Left cardiac atrium (tissue), 4 donors: ENCODE measurements around the gene SHF. TPM values are rescaled to one million over a fixed set of nuclear protein-coding genes. Genes with fewer than 3 reads are reported as not detected.

Experiments used
- ATAC-seq, 2 donors: fragments of 200-7000 bp; cut with Tn5 transposase; one replicate each; pipeline ENCODE4 v1.9.1; 2020; ENCODE audit warnings: mild to moderate bottlenecking in 2 of 2, moderate library complexity in 2 of 2
- DNase-seq: peaks from one replicate; pipeline ENCODE4 v3.0.0-alpha.2; 2020
- intact Hi-C, 2 donors: fragments of 100-400 bp; cut with DNase I; formaldehyde crosslinking; loops; one replicate each; pipeline versions ENCODE4 v1.14.1 to v1.15.1; 2022 to 2023
- total RNA-seq, 2 donors: library from RNA; stranded (reverse); fragmentation: NEBNext Ultra II Directional; extraction: Animal tissue kit (Norgen Biotek cat#: 25700); gene quantifications; one replicate each; pipeline ENCODE4 v1.2.1, GENCODE V29; 2021
- donor health status: DM: no; HTN: yes; CAD: no.
- donor health status: DM: no; HTN: yes; CAD: no; lungs with severe emphysema.
- donor health status: DM: yes; HTN: yes; CAD: no.
- donor health status: Dilated cardiomyopathy.

SHF gene
- total RNA-seq, 2 donors from 2014 or later: 6.9 to 8.6 TPM

GRCh38 chr15:45118131-45118588, 69.6 kb downstream of the SHF start:
- intact Hi-C loops: loop anchor here in 1 of 2 donors (5.0 kb wide), 1 partner anchor 76 kb away; no protein-coding TSS in a partner anchor
- DNase-seq: peak; percentile 90

DNA sequence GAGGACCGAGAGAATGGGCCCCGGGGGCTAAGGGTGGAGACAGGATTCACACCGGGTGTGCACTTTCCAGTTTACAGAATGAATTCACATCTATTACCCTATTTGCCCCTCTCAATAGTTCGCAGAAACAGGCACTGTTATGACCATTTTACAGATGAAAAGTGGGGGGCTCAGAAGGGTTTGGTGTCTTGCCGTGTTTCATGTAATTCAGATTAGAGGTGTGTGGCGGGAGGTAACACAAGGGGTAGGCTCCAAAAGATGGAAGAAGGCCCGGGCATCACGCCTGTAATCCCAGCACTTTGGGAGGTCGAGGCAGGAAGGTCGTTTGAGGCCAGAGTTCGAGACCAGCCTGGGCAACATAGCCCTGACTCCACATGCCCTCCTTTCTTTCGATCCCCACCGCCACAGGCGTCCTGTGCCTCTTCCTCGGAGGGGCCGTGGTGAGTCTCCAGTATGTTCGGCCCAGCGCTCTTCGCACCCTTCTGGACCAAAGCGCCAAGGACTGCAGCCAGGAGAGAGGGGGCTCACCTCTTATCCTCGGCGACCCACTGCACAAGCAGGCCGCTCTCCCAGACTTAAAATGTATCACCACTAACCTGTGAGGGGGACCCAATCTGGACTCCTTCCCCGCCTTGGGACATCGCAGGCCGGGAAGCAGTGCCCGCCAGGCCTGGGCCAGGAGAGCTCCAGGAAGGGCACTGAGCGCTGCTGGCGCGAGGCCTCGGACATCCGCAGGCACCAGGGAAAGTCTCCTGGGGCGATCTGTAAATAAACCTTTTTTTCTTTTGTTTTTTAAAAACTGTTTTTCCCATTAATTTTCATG, 70.2 kb downstream of the SHF start:
- no peak for DNase-seq
- ATAC-seq: peak; percentile 35 to 38
- intact Hi-C loops: loop anchor here in 1 of 2 donors (5.0 kb wide), 1 partner anchor 75 kb away; no protein-coding TSS in a partner anchor

More at GRCh38 chr15:45118131-45118588, 69.6 kb downstream of the SHF start:
- peak; percentile 95 to 96 for ATAC-seq

Other genes with a start within 250 kb of the SHF start
- not detected for gene TERB2, start 231.3 kb downstream of the SHF start, total RNA-seq
- gene SORD, start 164.8 kb downstream of the SHF start, total RNA-seq: 10 to 100 TPM; 10.6 to 14.5 TPM
- under 1 TPM; 0.12 to 0.39 TPM for gene DUOX2, start 73.8 kb downstream of the SHF start, total RNA-seq
- gene DUOXA2, start 73.6 kb downstream of the SHF start, total RNA-seq: not detected
- 1 to 10 TPM; 1.1 to 2.1 TPM for gene DUOXA1, start 58.1 kb downstream of the SHF start, total RNA-seq
- gene DUOX1, start 58.0 kb downstream of the SHF start, total RNA-seq: 1 to 10 TPM; 1.9 to 2.6 TPM
- not detected for gene SLC28A2, start 64.3 kb upstream of the SHF start, total RNA-seq
- gene GATM, start 190.6 kb upstream of the SHF start, total RNA-seq: 10 to 100 TPM; 32.9 to 47.4 TPM